ENCODE measurements around the gene OR52K1.
"Not testable (repeated sequence)": the region's sequence is repeated elsewhere in the genome, so short reads cannot be mapped to it uniquely, and the experiment has no call there.

The OR52K1 gene

GRCh38 chr11:4508886-4509285 lies 26.4 kb downstream of the OR52K1 start:
- Mint-ChIP-seq H3K9me3 (peaks cover 7 to 8% of the 10 kb centered on the region in 2 donors), H3K4me3 (no peak overlapping the region), H3K4me1 (no peaks in the 10 kb centered on the region), H3K27me3 (peaks cover 3 to 27% of the 10 kb centered on the region in 2 donors), H3K27ac (no peak overlapping the region), H3K36me3 (no peaks in the 10 kb centered on the region)
- no peak for ATAC-seq (replicated peaks)
- DNase-seq: no peak

GRCh38 chr11:4511282-4512245 lies 29.1 kb downstream of the OR52K1 start:
- H3K9me3 Mint-ChIP-seq: peaks cover 7 to 8% of the 10 kb centered on the region in 2 donors
- ATAC-seq (replicated peaks) (no peak), DNase-seq (no peak)
- H3K4me1 Mint-ChIP-seq: no peaks in the 10 kb centered on the region
- H3K4me3 Mint-ChIP-seq: no peak overlapping the region
- H3K27ac Mint-ChIP-seq: no peak overlapping the region
- H3K36me3 Mint-ChIP-seq: no peaks in the 10 kb centered on the region
- H3K27me3 Mint-ChIP-seq: peaks cover 8 to 32% of the 10 kb centered on the region in 2 donors

- ATAC-seq (replicated peaks) (no peak), DNase-seq (no peak)
- Mint-ChIP-seq H3K27ac (no peak overlapping the region), H3K27me3 (peaks cover 15 to 23% of the 10 kb centered on the region in 2 donors), H3K4me1 (no peaks in the 10 kb centered on the region), H3K36me3 (no peaks in the 10 kb centered on the region), H3K9me3 (no peaks in the 10 kb centered on the region), H3K4me3 (no peak overlapping the region)
Measured at GRCh38 chr11:4514196-4514595, 31.8 kb downstream of the OR52K1 start.

- no peak overlapping the region for H3K27ac Mint-ChIP-seq
- no peak for DNase-seq
- no peak overlapping the region for H3K4me3 Mint-ChIP-seq
- no peak for ATAC-seq (replicated peaks)
- no peaks in the 10 kb centered on the region for H3K36me3 Mint-ChIP-seq
- H3K9me3 Mint-ChIP-seq: no peaks in the 10 kb centered on the region
- peaks cover 19 to 37% of the 10 kb centered on the region in 2 donors for H3K27me3 Mint-ChIP-seq
- H3K4me1 Mint-ChIP-seq: no peaks in the 10 kb centered on the region
Measured at GRCh38 chr11:4522339-4522738, 39.9 kb downstream of the OR52K1 start.

- Mint-ChIP-seq H3K36me3 (no peaks in the 10 kb centered on the region), H3K9me3 (no peaks in the 10 kb centered on the region), H3K27me3 (peaks cover 19 to 37% of the 10 kb centered on the region in 2 donors), H3K4me3 (no peak overlapping the region), H3K4me1 (no peaks in the 10 kb centered on the region), H3K27ac (no peak overlapping the region)
- DNase-seq: no peak
- ATAC-seq (replicated peaks): no peak
Measured at GRCh38 chr11:4522752-4523151, 40.3 kb downstream of the OR52K1 start.

GRCh38 chr11:4523666-4524065 lies 41.2 kb downstream of the OR52K1 start:
- Mint-ChIP-seq H3K27ac (no peak overlapping the region), H3K4me3 (no peak overlapping the region), H3K36me3 (no peaks in the 10 kb centered on the region), H3K27me3 (peaks cover 19 to 33% of the 10 kb centered on the region in 2 donors), H3K9me3 (no peaks in the 10 kb centered on the region), H3K4me1 (no peaks in the 10 kb centered on the region)
- no peak for DNase-seq
- no peak for ATAC-seq (replicated peaks)

GRCh38 chr11:4527926-4528325 lies 45.5 kb downstream of the OR52K1 start:
- no peak overlapping the region for H3K27ac Mint-ChIP-seq
- peaks cover 3 to 4% of the 10 kb centered on the region in 2 donors for H3K9me3 Mint-ChIP-seq
- H3K27me3 Mint-ChIP-seq: peaks cover 27 to 33% of the 10 kb centered on the region in 2 donors
- H3K36me3 Mint-ChIP-seq: no peaks in the 10 kb centered on the region
- H3K4me3 Mint-ChIP-seq: no peak overlapping the region
- H3K4me1 Mint-ChIP-seq: no peaks in the 10 kb centered on the region
- ATAC-seq (replicated peaks): no peak
- DNase-seq: no peak

- not testable (repeated sequence) for H3K9me3 Mint-ChIP-seq; H3K4me3 Mint-ChIP-seq; H3K27ac Mint-ChIP-seq; H3K4me1 Mint-ChIP-seq; ATAC-seq (replicated peaks); H3K36me3 Mint-ChIP-seq; DNase-seq
- H3K27me3 Mint-ChIP-seq: peaks cover 14 to 16% of the 10 kb centered on the region in 2 donors
Measured at GRCh38 chr11:4531686-4532085, 49.2 kb downstream of the OR52K1 start.

GRCh38 chr11:4539603-4540219 lies 57.3 kb downstream of the OR52K1 start:
- H3K4me1 Mint-ChIP-seq: no peaks in the 10 kb centered on the region
- no peak for DNase-seq
- no peak overlapping the region for H3K4me3 Mint-ChIP-seq
- peaks cover 4 to 13% of the 10 kb centered on the region in 2 donors for H3K27me3 Mint-ChIP-seq
- H3K27ac Mint-ChIP-seq: no peak overlapping the region
- H3K36me3 Mint-ChIP-seq: no peaks in the 10 kb centered on the region
- H3K9me3 Mint-ChIP-seq: peaks cover 0 to 1% of the 10 kb centered on the region in 2 donors
- ATAC-seq (replicated peaks): peak; percentile 61 to 72

GRCh38 chr11:4541071-4541470 lies 58.6 kb downstream of the OR52K1 start:
- peaks cover 0 to 1% of the 10 kb centered on the region in 2 donors for H3K9me3 Mint-ChIP-seq
- H3K4me3 Mint-ChIP-seq: no peak overlapping the region
- no peak overlapping the region for H3K27ac Mint-ChIP-seq
- H3K4me1 Mint-ChIP-seq: no peaks in the 10 kb centered on the region
- ATAC-seq (replicated peaks): no peak
- no peaks in the 10 kb centered on the region for H3K36me3 Mint-ChIP-seq
- DNase-seq: no peak
- H3K27me3 Mint-ChIP-seq: peaks cover 4 to 21% of the 10 kb centered on the region in 2 donors

Measured in stimulated activated naive B cell treated with anti-CD40 and anti-IgM and Interleukin-4, amounts not matched to agents 10 μg/mL and 1 μg/mL and 100 μg/mL, for 72 hours (primary cell).